ENCODE data around the gene LMF1.

LMF1 gene

GRCh38 chr16:847681-848445 lies 122.9 kb downstream of the LMF1 start:
- no peak for DNase-seq
- H3K4me3 ChIP-seq (ENCODE audit: insufficient read depth, low read depth, low read length, poor library complexity, severe bottlenecking) = no peak overlapping the region
- no peaks in the 10 kb centered on the region for H3K9me3 ChIP-seq (ENCODE audit: control insufficient read depth, low read length)
- H3K36me3 ChIP-seq (ENCODE audit: control insufficient read depth, insufficient read depth, low read length) = no peaks in the 10 kb centered on the region
- no peaks in the 10 kb centered on the region for H3K27me3 ChIP-seq (replicated peaks; ENCODE audit: control insufficient read depth, insufficient read depth, low read length, poor library complexity, severe bottlenecking)
- H3K4me1 ChIP-seq (ENCODE audit: control insufficient read depth, insufficient read depth, low read length, poor library complexity, severe bottlenecking) = no peaks in the 10 kb centered on the region
- H3K27ac ChIP-seq (ENCODE audit: insufficient read depth, low read length, poor library complexity, severe bottlenecking) = no peak overlapping the region

DNA sequence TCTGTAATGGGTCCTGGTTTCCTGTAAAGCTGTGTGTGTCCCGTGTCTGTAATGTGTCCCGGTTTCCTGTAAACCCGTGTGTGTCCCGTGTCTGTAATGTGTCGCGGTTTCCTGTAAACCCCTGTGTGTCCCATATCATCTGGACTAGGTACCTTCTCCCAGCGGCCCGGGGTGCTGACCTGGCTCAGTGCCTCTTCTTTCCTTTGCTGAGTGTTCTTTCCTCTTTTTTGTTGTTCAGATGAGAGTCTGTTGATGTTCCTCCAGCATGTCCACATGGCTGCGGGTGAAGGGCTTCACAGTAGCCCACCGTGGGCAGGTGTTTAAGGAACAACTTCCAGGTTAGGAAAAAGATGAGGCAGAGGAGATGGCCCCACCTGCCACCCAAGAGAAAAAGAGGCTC lies 123.6 kb downstream of the LMF1 start:
- Histone ChIP-seq H3K27me3 (replicated peaks; ENCODE audit: control insufficient read depth, insufficient read depth, low read length, poor library complexity, severe bottlenecking) (no peaks in the 10 kb centered on the region), H3K36me3 (ENCODE audit: control insufficient read depth, insufficient read depth, low read length) (no peaks in the 10 kb centered on the region), H3K9me3 (ENCODE audit: control insufficient read depth, low read length) (no peaks in the 10 kb centered on the region), H3K4me1 (ENCODE audit: control insufficient read depth, insufficient read depth, low read length, poor library complexity, severe bottlenecking) (no peaks in the 10 kb centered on the region), H3K4me3 (ENCODE audit: insufficient read depth, low read depth, low read length, poor library complexity, severe bottlenecking) (no peak overlapping the region), H3K27ac (ENCODE audit: insufficient read depth, low read length, poor library complexity, severe bottlenecking) (no peak overlapping the region)
- DNase-seq = no peak

- Histone ChIP-seq H3K4me3 (ENCODE audit: insufficient read depth, low read depth, low read length, poor library complexity, severe bottlenecking) (no peak overlapping the region), H3K27ac (ENCODE audit: insufficient read depth, low read length, poor library complexity, severe bottlenecking) (no peak overlapping the region), H3K36me3 (ENCODE audit: control insufficient read depth, insufficient read depth, low read length) (no peaks in the 10 kb centered on the region), H3K9me3 (ENCODE audit: control insufficient read depth, low read length) (no peaks in the 10 kb centered on the region), H3K4me1 (ENCODE audit: control insufficient read depth, insufficient read depth, low read length, poor library complexity, severe bottlenecking) (no peaks in the 10 kb centered on the region), H3K27me3 (replicated peaks; ENCODE audit: control insufficient read depth, insufficient read depth, low read length, poor library complexity, severe bottlenecking) (no peaks in the 10 kb centered on the region)
- no peak for DNase-seq
These were observed 125.4 kb downstream of the LMF1 start for GRCh38 chr16:845351-845745.

DNA sequence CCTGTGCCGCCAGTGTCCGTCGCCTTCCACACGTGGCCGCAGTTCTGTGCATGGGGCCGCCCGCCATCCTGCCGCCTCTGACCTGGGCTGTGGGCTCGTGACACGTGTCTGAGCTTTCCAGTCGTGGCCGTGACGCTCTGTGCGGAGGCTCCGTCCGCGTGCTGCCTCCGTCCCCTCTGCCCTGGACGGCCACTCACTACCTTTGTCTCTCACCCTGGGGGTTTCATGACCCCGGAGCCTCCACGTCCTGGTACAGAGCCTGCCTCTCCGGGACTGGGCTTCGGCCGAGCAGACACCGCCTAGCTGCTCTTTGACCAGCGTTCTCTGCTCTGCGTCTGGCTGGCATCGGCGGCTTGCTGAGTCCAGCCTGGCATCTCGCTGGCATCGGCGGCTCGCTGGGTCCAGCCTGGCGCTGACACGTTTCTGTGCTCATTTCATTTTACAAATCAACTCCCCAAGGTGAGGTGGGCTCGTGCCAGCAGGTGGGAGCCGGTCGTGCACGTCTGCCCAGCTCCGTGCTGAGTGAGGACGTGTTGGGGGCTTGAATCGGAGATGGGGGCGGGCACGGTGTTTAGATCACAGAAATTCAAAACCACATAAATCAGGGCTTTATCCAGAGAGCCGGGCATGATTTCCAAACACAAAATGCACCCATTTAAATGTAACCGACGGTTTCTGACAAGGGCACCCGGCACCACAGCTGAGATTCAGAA lies 126.0 kb downstream of the LMF1 start:
- Histone ChIP-seq H3K27ac (ENCODE audit: insufficient read depth, low read length, poor library complexity, severe bottlenecking) (no peak overlapping the region), H3K4me3 (ENCODE audit: insufficient read depth, low read depth, low read length, poor library complexity, severe bottlenecking) (no peak overlapping the region), H3K27me3 (replicated peaks; ENCODE audit: control insufficient read depth, insufficient read depth, low read length, poor library complexity, severe bottlenecking) (no peaks in the 10 kb centered on the region), H3K36me3 (ENCODE audit: control insufficient read depth, insufficient read depth, low read length) (no peaks in the 10 kb centered on the region), H3K4me1 (ENCODE audit: control insufficient read depth, insufficient read depth, low read length, poor library complexity, severe bottlenecking) (no peaks in the 10 kb centered on the region), H3K9me3 (ENCODE audit: control insufficient read depth, low read length) (no peaks in the 10 kb centered on the region)
- DNase-seq = no peak

GRCh38 chr16:843771-844170 lies 127.0 kb downstream of the LMF1 start:
- Histone ChIP-seq H3K27ac (ENCODE audit: insufficient read depth, low read length, poor library complexity, severe bottlenecking) (no peak overlapping the region), H3K4me1 (ENCODE audit: control insufficient read depth, insufficient read depth, low read length, poor library complexity, severe bottlenecking) (no peaks in the 10 kb centered on the region), H3K36me3 (ENCODE audit: control insufficient read depth, insufficient read depth, low read length) (no peaks in the 10 kb centered on the region), H3K27me3 (replicated peaks; ENCODE audit: control insufficient read depth, insufficient read depth, low read length, poor library complexity, severe bottlenecking) (no peaks in the 10 kb centered on the region), H3K4me3 (ENCODE audit: insufficient read depth, low read depth, low read length, poor library complexity, severe bottlenecking) (no peak overlapping the region), H3K9me3 (ENCODE audit: control insufficient read depth, low read length) (no peaks in the 10 kb centered on the region)
- DNase-seq = no peak

DNA sequence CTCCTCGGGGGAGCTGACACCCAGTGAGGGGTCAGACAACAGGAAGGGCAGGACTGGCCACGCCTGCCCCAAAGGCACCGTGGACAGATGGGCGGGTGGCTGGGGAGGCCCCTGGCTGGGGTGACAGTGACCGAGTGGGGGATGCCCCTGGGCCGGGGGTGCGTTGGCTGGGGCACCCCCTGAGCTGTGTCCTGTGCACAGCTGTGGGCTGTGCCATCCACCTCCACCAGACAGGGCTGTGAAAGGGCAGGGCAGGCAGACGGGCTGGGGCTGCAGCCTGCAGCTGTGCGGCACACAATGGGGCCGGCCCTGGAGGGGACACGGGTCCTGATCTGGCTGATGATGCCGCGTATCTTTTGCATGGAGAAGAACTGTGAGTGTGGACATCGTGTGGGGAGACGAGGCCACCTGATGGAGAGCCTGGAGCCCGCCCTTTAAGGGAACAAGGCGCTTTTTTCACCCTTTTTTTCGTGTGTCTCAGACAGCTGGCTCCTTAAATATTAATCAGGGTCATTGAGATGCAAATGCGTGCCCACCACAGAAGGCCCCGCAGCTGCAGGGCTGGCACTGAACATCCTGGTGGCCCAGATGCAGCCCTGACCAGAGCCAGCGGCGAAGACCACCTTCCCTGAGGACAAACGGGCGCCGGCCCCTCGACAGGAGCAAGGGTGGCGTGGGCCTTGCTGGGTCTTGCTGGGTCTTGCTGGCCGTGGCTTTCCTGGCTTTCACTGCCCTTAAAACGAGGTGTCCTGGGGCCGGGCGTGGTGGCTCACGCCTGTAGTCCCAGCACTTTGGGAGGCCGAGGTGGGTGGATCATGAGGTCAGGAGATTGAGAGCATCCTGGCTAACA lies 127.8 kb downstream of the LMF1 start:
- no peak overlapping the region for H3K27ac ChIP-seq (ENCODE audit: insufficient read depth, low read length, poor library complexity, severe bottlenecking)

DNA sequence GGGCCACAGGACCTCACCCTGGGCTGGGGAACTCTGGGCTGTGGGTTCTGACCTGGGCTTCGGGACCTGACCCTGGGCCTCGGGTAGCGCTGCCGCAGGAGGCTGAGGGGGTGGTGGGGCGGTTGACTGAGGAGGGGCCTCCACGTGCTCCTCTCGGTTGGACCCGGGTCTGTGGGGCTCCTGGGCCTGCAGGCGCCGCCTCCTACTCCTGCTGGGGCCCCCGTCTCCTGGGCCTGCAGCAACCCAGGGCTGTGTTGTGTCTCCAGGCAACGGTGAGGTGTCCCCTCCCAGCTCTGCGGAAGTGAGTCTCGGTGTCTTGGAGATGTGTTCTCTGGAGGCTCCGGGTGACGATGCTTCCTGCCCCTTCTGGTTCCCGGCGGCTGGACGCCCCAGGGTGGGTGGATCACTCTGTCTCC lies 128.7 kb downstream of the LMF1 start:
- H3K4me1 ChIP-seq (ENCODE audit: control insufficient read depth, insufficient read depth, low read length, poor library complexity, severe bottlenecking) = no peaks in the 10 kb centered on the region
- H3K27ac ChIP-seq (ENCODE audit: insufficient read depth, low read length, poor library complexity, severe bottlenecking) = no peak overlapping the region
- H3K4me3 ChIP-seq (ENCODE audit: insufficient read depth, low read depth, low read length, poor library complexity, severe bottlenecking) = no peak overlapping the region
- no peak for DNase-seq
- no peaks in the 10 kb centered on the region for H3K9me3 ChIP-seq (ENCODE audit: control insufficient read depth, low read length)
- H3K27me3 ChIP-seq (replicated peaks; ENCODE audit: control insufficient read depth, insufficient read depth, low read length, poor library complexity, severe bottlenecking) = no peaks in the 10 kb centered on the region
- no peaks in the 10 kb centered on the region for H3K36me3 ChIP-seq (ENCODE audit: control insufficient read depth, insufficient read depth, low read length)

More for the DNA sequence above, 127.8 kb downstream of the LMF1 start:
- H3K27me3 ChIP-seq (replicated peaks; ENCODE audit: control insufficient read depth, insufficient read depth, low read length, poor library complexity, severe bottlenecking) = no peaks in the 10 kb centered on the region
- no peak overlapping the region for H3K4me3 ChIP-seq (ENCODE audit: insufficient read depth, low read depth, low read length, poor library complexity, severe bottlenecking)
- H3K9me3 ChIP-seq (ENCODE audit: control insufficient read depth, low read length) = no peaks in the 10 kb centered on the region
- DNase-seq = no peak
- no peaks in the 10 kb centered on the region for H3K36me3 ChIP-seq (ENCODE audit: control insufficient read depth, insufficient read depth, low read length)
- H3K4me1 ChIP-seq (ENCODE audit: control insufficient read depth, insufficient read depth, low read length, poor library complexity, severe bottlenecking) = no peaks in the 10 kb centered on the region

GRCh38 chr16:841455-842060 lies 129.2 kb downstream of the LMF1 start:
- Histone ChIP-seq H3K27me3 (replicated peaks; ENCODE audit: control insufficient read depth, insufficient read depth, low read length, poor library complexity, severe bottlenecking) (no peaks in the 10 kb centered on the region), H3K4me1 (ENCODE audit: control insufficient read depth, insufficient read depth, low read length, poor library complexity, severe bottlenecking) (no peaks in the 10 kb centered on the region), H3K9me3 (ENCODE audit: control insufficient read depth, low read length) (no peaks in the 10 kb centered on the region), H3K27ac (ENCODE audit: insufficient read depth, low read length, poor library complexity, severe bottlenecking) (no peak overlapping the region), H3K4me3 (ENCODE audit: insufficient read depth, low read depth, low read length, poor library complexity, severe bottlenecking) (no peak overlapping the region), H3K36me3 (ENCODE audit: control insufficient read depth, insufficient read depth, low read length) (no peaks in the 10 kb centered on the region)
- DNase-seq = no peak

GRCh38 chr16:840561-841454 lies 130.0 kb downstream of the LMF1 start:
- Histone ChIP-seq H3K27me3 (replicated peaks; ENCODE audit: control insufficient read depth, insufficient read depth, low read length, poor library complexity, severe bottlenecking) (no peaks in the 10 kb centered on the region), H3K9me3 (ENCODE audit: control insufficient read depth, low read length) (no peaks in the 10 kb centered on the region), H3K4me3 (ENCODE audit: insufficient read depth, low read depth, low read length, poor library complexity, severe bottlenecking) (no peak overlapping the region), H3K36me3 (ENCODE audit: control insufficient read depth, insufficient read depth, low read length) (no peaks in the 10 kb centered on the region), H3K27ac (ENCODE audit: insufficient read depth, low read length, poor library complexity, severe bottlenecking) (no peak overlapping the region), H3K4me1 (ENCODE audit: control insufficient read depth, insufficient read depth, low read length, poor library complexity, severe bottlenecking) (no peaks in the 10 kb centered on the region)
- DNase-seq = no peak
